Peyer's patch (tissue), 4 donors: ENCODE results near the gene KIFBP.
A peak's percentile ranks its signal among the peaks of the same experiment; 100 is the strongest.

Source experiments
- POLR2A ChIP-seq, 2 donors: fragments of 450-650 bp; IDR thresholded peaks; one replicate each; pipeline ENCODE4 v1.5.1; 2017; ENCODE audit warnings: antibody characterized with exemption in 2 of 2, mild to moderate bottlenecking in 2 of 2, moderate library complexity in 2 of 2
- TF ChIP-seq, protein P1 (sequence below), 6 experiments: fragments of 450-650 bp in 4 of 6; fragments of 200-600 bp in 2 of 6; sonication (generic) in 1 of 6; IDR thresholded peaks; one replicate each; pipeline ENCODE4 v1.5.1; 2017 to 2019; ENCODE audit warnings: antibody characterized with exemption in 6 of 6, mild to moderate bottlenecking in 3 of 6, moderate library complexity in 1 of 6

DNA sequence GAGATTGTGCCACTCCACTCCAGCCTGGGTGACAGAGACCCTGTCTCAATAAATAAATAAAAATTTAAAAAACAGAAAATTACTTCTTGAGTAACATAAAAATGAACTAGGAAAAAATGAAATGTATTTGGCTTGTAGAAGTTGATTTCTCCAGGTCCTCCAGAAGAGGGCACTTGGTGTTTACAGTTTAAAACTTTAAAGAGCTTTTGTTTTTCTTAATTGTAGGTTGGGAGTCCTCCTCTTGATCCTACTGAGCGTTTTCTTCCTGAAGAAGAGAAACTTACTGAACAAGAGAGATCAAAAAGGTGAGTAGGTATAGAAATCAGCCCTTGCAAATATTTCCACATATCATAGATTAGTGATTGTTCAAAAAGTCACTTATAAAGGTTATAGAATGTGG is 16.2 kb downstream of the KIFBP start:
- TF ChIP-seq, protein P1, sequence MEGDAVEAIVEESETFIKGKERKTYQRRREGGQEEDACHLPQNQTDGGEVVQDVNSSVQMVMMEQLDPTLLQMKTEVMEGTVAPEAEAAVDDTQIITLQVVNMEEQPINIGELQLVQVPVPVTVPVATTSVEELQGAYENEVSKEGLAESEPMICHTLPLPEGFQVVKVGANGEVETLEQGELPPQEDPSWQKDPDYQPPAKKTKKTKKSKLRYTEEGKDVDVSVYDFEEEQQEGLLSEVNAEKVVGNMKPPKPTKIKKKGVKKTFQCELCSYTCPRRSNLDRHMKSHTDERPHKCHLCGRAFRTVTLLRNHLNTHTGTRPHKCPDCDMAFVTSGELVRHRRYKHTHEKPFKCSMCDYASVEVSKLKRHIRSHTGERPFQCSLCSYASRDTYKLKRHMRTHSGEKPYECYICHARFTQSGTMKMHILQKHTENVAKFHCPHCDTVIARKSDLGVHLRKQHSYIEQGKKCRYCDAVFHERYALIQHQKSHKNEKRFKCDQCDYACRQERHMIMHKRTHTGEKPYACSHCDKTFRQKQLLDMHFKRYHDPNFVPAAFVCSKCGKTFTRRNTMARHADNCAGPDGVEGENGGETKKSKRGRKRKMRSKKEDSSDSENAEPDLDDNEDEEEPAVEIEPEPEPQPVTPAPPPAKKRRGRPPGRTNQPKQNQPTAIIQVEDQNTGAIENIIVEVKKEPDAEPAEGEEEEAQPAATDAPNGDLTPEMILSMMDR (IDR thresholded peaks at IDR 0.05): peak in 5 of 6 experiments; percentile 19 to 57 (median 51)
- TF ChIP-seq POLR2A (IDR thresholded peaks at IDR 0.05): no peak
